ENCODE data around the gene MGLL.

Gene MGLL

GRCh38 chr3:127772827-127773751 lies 49.2 kb downstream of the MGLL start:
- no peak for DNase-seq (ENCODE audit: low spot score)

GRCh38 chr3:127772273-127772672 lies 50.0 kb downstream of the MGLL start:
- no peak for DNase-seq (ENCODE audit: low spot score)

- no peak for DNase-seq (ENCODE audit: low spot score)
These were observed 50.6 kb downstream of the MGLL start for GRCh38 chr3:127771746-127772145.

- DNase-seq (ENCODE audit: low spot score), result no peak
These were observed 51.5 kb downstream of the MGLL start for GRCh38 chr3:127770671-127771355.

GRCh38 chr3:127769284-127770081 lies 52.8 kb downstream of the MGLL start:
- DNase-seq (ENCODE audit: low spot score), result no peak

- DNase-seq (ENCODE audit: low spot score), result no peak
These were observed 53.8 kb downstream of the MGLL start for GRCh38 chr3:127768346-127769008.

- no peak for DNase-seq (ENCODE audit: low spot score)
These were observed 55.2 kb downstream of the MGLL start for GRCh38 chr3:127767126-127767525.

GRCh38 chr3:127765735-127766134 lies 56.6 kb downstream of the MGLL start:
- no peak for DNase-seq (ENCODE audit: low spot score)

- no peak for DNase-seq (ENCODE audit: low spot score)
These were observed 57.4 kb downstream of the MGLL start for GRCh38 chr3:127764841-127765362.

- no peak for DNase-seq (ENCODE audit: low spot score)
These were observed 58.0 kb downstream of the MGLL start for GRCh38 chr3:127764301-127764700.

GRCh38 chr3:127763816-127764215 lies 58.5 kb downstream of the MGLL start:
- no peak for DNase-seq (ENCODE audit: low spot score)

GRCh38 chr3:127763337-127763736 lies 59.0 kb downstream of the MGLL start:
- DNase-seq (ENCODE audit: low spot score), result no peak

GRCh38 chr3:127762787-127763105 lies 59.6 kb downstream of the MGLL start:
- DNase-seq (ENCODE audit: low spot score), result no peak

- DNase-seq (ENCODE audit: low spot score), result no peak
These were observed 60.1 kb downstream of the MGLL start for GRCh38 chr3:127762077-127762786.

- no peak for DNase-seq (ENCODE audit: low spot score)
These were observed 60.9 kb downstream of the MGLL start for GRCh38 chr3:127761441-127761801.

- DNase-seq (ENCODE audit: low spot score), result no peak
These were observed 61.4 kb downstream of the MGLL start for GRCh38 chr3:127760791-127761440.

- DNase-seq (ENCODE audit: low spot score), result no peak
These were observed 62.0 kb downstream of the MGLL start for GRCh38 chr3:127760361-127760760.

GRCh38 chr3:127759826-127760225 lies 62.5 kb downstream of the MGLL start:
- no peak for DNase-seq (ENCODE audit: low spot score)

GRCh38 chr3:127758013-127758412 lies 64.3 kb downstream of the MGLL start:
- DNase-seq (ENCODE audit: low spot score), result no peak

- no peak for DNase-seq (ENCODE audit: low spot score)
These were observed 67.0 kb downstream of the MGLL start for GRCh38 chr3:127755305-127755681.
